Liver (tissue), 9 donors: ENCODE results near the gene GAS2. TPM values are rescaled to one million over a fixed set of nuclear protein-coding genes. Genes with fewer than 3 reads are reported as not detected.

Source experiments
- DNase-seq: peaks from one replicate; pipeline ENCODE4 v3.0.0-alpha.2; 2017; ENCODE audit warnings: low spot score
- H3K27ac ChIP-seq, 2 donors: one replicate each; pipeline ENCODE4 v1.7.0; 2013; ENCODE audit warnings: inconsistent platforms in 2 of 2, low read length in 2 of 2, control low read depth in 1 of 2, low read depth in 1 of 2, mild to moderate bottlenecking in 1 of 2
- H3K27me3 ChIP-seq, 4 donors: one replicate each; pipeline versions ENCODE4 v1.6.1 to v1.7.0; 2013; ENCODE audit warnings: low read length in 3 of 4, inconsistent platforms in 1 of 4, mild to moderate bottlenecking in 1 of 4, moderate library complexity in 1 of 4; ENCODE audit not compliant: control insufficient read depth in 4 of 4, insufficient read depth in 4 of 4
- H3K36me3 ChIP-seq, 4 donors: one replicate each; pipeline versions ENCODE4 v1.6.1 to v1.7.0; 2013; ENCODE audit warnings: low read length in 3 of 4, mild to moderate bottlenecking in 3 of 4, low read depth in 1 of 4, moderate library complexity in 1 of 4; ENCODE audit not compliant: control insufficient read depth in 4 of 4, insufficient read depth in 3 of 4
- H3K4me1 ChIP-seq, 4 donors: one replicate each; pipeline versions ENCODE4 v1.6.1 to v1.7.0; 2013; ENCODE audit warnings: low read length in 3 of 4, mild to moderate bottlenecking in 3 of 4, moderate library complexity in 1 of 4; ENCODE audit not compliant: control insufficient read depth in 4 of 4, insufficient read depth in 4 of 4
- H3K4me3 ChIP-seq, 3 donors: one replicate each; pipeline versions ENCODE4 v1.6.1 to v1.7.0; 2013; ENCODE audit warnings: low read length in 3 of 3, control low read depth in 1 of 3, low read depth in 1 of 3, mild to moderate bottlenecking in 1 of 3
- H3K9ac ChIP-seq, 2 donors: one replicate each; pipeline ENCODE4 v1.7.0; 2013; ENCODE audit warnings: low read length in 2 of 2, mild to moderate bottlenecking in 2 of 2, moderate library complexity in 2 of 2, control low read depth in 1 of 2, low read depth in 1 of 2
- H3K9me3 ChIP-seq, 4 donors: one replicate each; pipeline versions ENCODE4 v1.6.1 to v1.7.0; 2013; ENCODE audit warnings: low read length in 3 of 4; ENCODE audit not compliant: control insufficient read depth in 4 of 4
- ATF3 ChIP-seq: IDR thresholded peaks from 2 replicates; pipeline ENCODE4 v1.6.1; 2016; ENCODE audit warnings: antibody characterized with exemption
- CTCF ChIP-seq: fragments of 150-350 bp; IDR thresholded peaks from 2 replicates; pipeline ENCODE4 v1.5.1; 2017; ENCODE audit warnings: improper control_type of control experiment, low read depth, low read length; ENCODE audit not compliant: missing input control
- EGR1 ChIP-seq, 2 donors: IDR thresholded peaks; 2 replicates each; pipeline ENCODE4 v1.6.1; 2016 to 2018; ENCODE audit warnings: antibody characterized with exemption in 2 of 2, low read depth in 2 of 2
- FOXA1 ChIP-seq: IDR thresholded peaks from 2 replicates; pipeline ENCODE4 v1.6.1; 2016; ENCODE audit warnings: antibody characterized with exemption
- FOXA2 ChIP-seq: IDR thresholded peaks from 2 replicates; pipeline ENCODE4 v1.6.1; 2016; ENCODE audit warnings: antibody characterized with exemption
- GABPA ChIP-seq, 2 donors: IDR thresholded peaks in 1 of 2; conservative IDR thresholded peaks in 1 of 2; 2 replicates each; pipeline ENCODE4 v1.6.1; 2016; ENCODE audit warnings: antibody characterized with exemption in 2 of 2, mild to moderate bottlenecking in 1 of 2, moderate library complexity in 1 of 2
- HNF4A ChIP-seq, 2 donors: conservative IDR thresholded peaks; 2 replicates each; pipeline ENCODE4 v1.6.1; 2016; ENCODE audit warnings: antibody characterized with exemption in 2 of 2, mild to moderate bottlenecking in 2 of 2
- JUND ChIP-seq, 2 donors: IDR thresholded peaks; 2 replicates each; pipeline ENCODE4 v1.6.1; 2016; ENCODE audit warnings: antibody characterized with exemption in 2 of 2
- MAX ChIP-seq: IDR thresholded peaks from 2 replicates; pipeline ENCODE4 v1.6.1; 2016; ENCODE audit warnings: antibody characterized with exemption
- NR2F2 ChIP-seq: IDR thresholded peaks from 2 replicates; pipeline ENCODE4 v1.6.1; 2016; ENCODE audit warnings: antibody characterized with exemption
- RAD21 ChIP-seq, 2 donors: IDR thresholded peaks; 2 replicates each; pipeline ENCODE4 v1.6.1; 2016; ENCODE audit warnings: antibody characterized with exemption in 2 of 2, mild to moderate bottlenecking in 2 of 2
- REST ChIP-seq: IDR thresholded peaks from 2 replicates; pipeline ENCODE4 v1.6.1; 2016; ENCODE audit warnings: antibody characterized with exemption, mild to moderate bottlenecking
- RXRA ChIP-seq, 2 donors: IDR thresholded peaks; 2 replicates each; pipeline ENCODE4 v1.6.1; 2017 to 2018; ENCODE audit warnings: antibody characterized with exemption in 2 of 2, mild to moderate bottlenecking in 1 of 2
- SP1 ChIP-seq: IDR thresholded peaks from 2 replicates; pipeline ENCODE4 v1.6.1; 2018; ENCODE audit warnings: antibody characterized with exemption, mild to moderate bottlenecking
- TAF1 ChIP-seq: conservative IDR thresholded peaks from 2 replicates; pipeline ENCODE4 v1.6.1; 2016; ENCODE audit warnings: antibody characterized with exemption, mild to moderate bottlenecking
- YY1 ChIP-seq: IDR thresholded peaks from 2 replicates; pipeline ENCODE4 v1.6.1; 2016; ENCODE audit warnings: antibody characterized with exemption, mild to moderate bottlenecking
- ZBTB33 ChIP-seq: IDR thresholded peaks from 2 replicates; pipeline ENCODE4 v1.6.1; 2016; ENCODE audit warnings: antibody characterized with exemption
- WGBS: extraction: QIAGEN DNeasy Blood & Tissue Kit; methylation state at CpG from one replicate; pipeline ENCODE4 v1.1.7; 2013; 5-methylcytosine and 5-hydroxymethylcytosine counted together
- polyA plus RNA-seq, 2 donors: library from polyadenylated mRNA; stranded (reverse) in 1 of 2; unstranded in 1 of 2; fragments of 200-250 nt in 1 of 2; fragments of >200 nt in 1 of 2; fragmentation: Nextera tagmentation in 1 of 2; extraction: Ambion mirVana in 1 of 2; gene quantifications; one replicate each; pipeline versions ENCODE4 v1.2.1 to v1.2.3, GENCODE V29; 2013 to 2015
- total RNA-seq, 2 donors: library from RNA; depleted of rRNA; stranded (reverse); fragments of >200 nt; gene quantifications; one replicate each; pipeline ENCODE4 v1.2.3, GENCODE V29; 2014
- donor health status: healthy.
- donor health status: healthy.
- donor health status: healthy.
- donor health status: healthy.
- donor health status: healthy.

GAS2 gene
- total and polyA plus RNA-seq, 4 donors: 13.4 to 75.6 (median 42.3) TPM

- Histone ChIP-seq H3K4me1 (peaks cover 0 to 4% (median 0%) of the 10 kb centered on the region in 4 donors), H3K27ac (no peak overlapping the region), H3K9ac (no peak overlapping the region), H3K36me3 (no peaks in the 10 kb centered on the region), H3K27me3 (no peaks in the 10 kb centered on the region), H3K4me3 (no peak overlapping the region), H3K9me3 (no peaks in the 10 kb centered on the region)
- no peak for DNase-seq
- 80% methylated on average over 1 of the region's 1 CpG for WGBS
- TF ChIP-seq TAF1 (no peak), YY1 (no peak), ZBTB33 (no peak), FOXA1 (no peak), REST (no peak), RAD21 (IDR thresholded peaks at IDR 0.05) (no peak), GABPA (IDR thresholded peaks at IDR 0.05 in 1 of 2, conservative IDR thresholded peaks at IDR 0.05 in 1 of 2) (no peak), HNF4A (conservative IDR thresholded peaks at IDR 0.05) (no peak), FOXA2 (no peak), SP1 (no peak)
Observed at GRCh38 chr11:22699388-22699787, 33.0 kb downstream of the GAS2 start.

GRCh38 chr11:22702031-22702430 is 35.6 kb downstream of the GAS2 start:
- no peak overlapping the region for H3K27ac ChIP-seq
- no peaks in the 10 kb centered on the region for H3K27me3 ChIP-seq
- no peak for DNase-seq

More at GRCh38 chr11:22702031-22702430, 35.6 kb downstream of the GAS2 start:
- no peaks in the 10 kb centered on the region for H3K9me3 ChIP-seq
- peaks cover 0 to 4% (median 0%) of the 10 kb centered on the region in 4 donors for H3K4me1 ChIP-seq
- no peak overlapping the region for H3K9ac ChIP-seq
- no peak overlapping the region for H3K4me3 ChIP-seq
- no peaks in the 10 kb centered on the region for H3K36me3 ChIP-seq
- TF ChIP-seq FOXA1: no peak
- no peak for TF ChIP-seq GABPA (IDR thresholded peaks at IDR 0.05 in 1 of 2, conservative IDR thresholded peaks at IDR 0.05 in 1 of 2)
- no peak for TF ChIP-seq ATF3
- TF ChIP-seq MAX: no peak
- no peak for TF ChIP-seq FOXA2
- no peak for TF ChIP-seq EGR1 (IDR thresholded peaks at IDR 0.05; ENCODE audit: low read depth in 2 of 2)
- no peak for TF ChIP-seq ZBTB33
- no peak for TF ChIP-seq JUND (IDR thresholded peaks at IDR 0.05)
- no peak for TF ChIP-seq RXRA (IDR thresholded peaks at IDR 0.05)
- no peak for TF ChIP-seq NR2F2
- no peak for TF ChIP-seq HNF4A (conservative IDR thresholded peaks at IDR 0.05)
- no peak for TF ChIP-seq CTCF
- no peak for TF ChIP-seq RAD21 (IDR thresholded peaks at IDR 0.05)
